Heart right ventricle (tissue), 16 donors: ENCODE data around the gene OR2T5. TPM values are rescaled to one million over a fixed set of nuclear protein-coding genes. Genes with fewer than 3 reads are reported as not detected.
"Not testable (repeated sequence)": the region's sequence is repeated elsewhere in the genome, so short reads cannot be mapped to it uniquely, and the experiment has no call there.

ENCODE experiments used
- ATAC-seq, 8 donors: fragments of 200-7000 bp; cut with Tn5 transposase; one replicate each; pipeline ENCODE4 v1.9.1; 2020; ENCODE audit warnings: mild to moderate bottlenecking in 8 of 8, moderate library complexity in 8 of 8, moderate number of reproducible peaks in 1 of 8
- DNase-seq, 2 donors: peaks; one replicate each; pipeline ENCODE4 v3.0.0-alpha.2; 2020
- H3K27ac ChIP-seq, 10 donors: fragments of 200-600 bp; sonication (generic) in 2 of 10; one replicate each; pipeline versions ENCODE4 v1.5.0 to v1.8.0; 2020 to 2022; ENCODE audit warnings: mild to moderate bottlenecking in 3 of 10
- H3K27me3 ChIP-seq, 7 donors: fragments of 200-600 bp; one replicate each; pipeline ENCODE4 v1.8.0; 2021 to 2022; ENCODE audit warnings: mild to moderate bottlenecking in 2 of 7
- H3K36me3 ChIP-seq, 9 donors: fragments of 200-600 bp; sonication (generic) in 1 of 9; one replicate each; pipeline versions ENCODE4 v1.5.0 to v1.8.0; 2020 to 2022; ENCODE audit warnings: mild to moderate bottlenecking in 2 of 9
- H3K4me1 ChIP-seq, 9 donors: fragments of 200-600 bp; sonication (generic) in 1 of 9; one replicate each; pipeline versions ENCODE4 v1.5.0 to v1.8.0; 2020 to 2022; ENCODE audit warnings: mild to moderate bottlenecking in 4 of 9
- H3K4me3 ChIP-seq, 10 donors: fragments of 200-600 bp; sonication (generic) in 2 of 10; one replicate each; pipeline versions ENCODE4 v1.5.0 to v1.8.0; 2020 to 2022; ENCODE audit warnings: mild to moderate bottlenecking in 7 of 10, moderate library complexity in 2 of 10
- H3K9me3 ChIP-seq, 11 donors: fragments of 200-600 bp in 10 of 11; sonication (generic) in 2 of 11; one replicate each; pipeline versions ENCODE4 v1.5.0 to v1.8.0; 2013 to 2022; ENCODE audit warnings: mild to moderate bottlenecking in 2 of 11, control low read depth in 1 of 11, moderate library complexity in 1 of 11
- WGBS, 2 donors: extraction: QIAGEN DNeasy Blood & Tissue Kit; methylation state at CpG; one replicate each; pipeline ENCODE4 v1.1.7; 2013; ENCODE audit warnings: inconsistent platforms in 1 of 2; 5-methylcytosine and 5-hydroxymethylcytosine counted together
- intact Hi-C, 10 donors: fragments of 100-400 bp; cut with DNase I; formaldehyde crosslinking; loops; one replicate each; pipeline versions ENCODE4 v1.11.1 to v1.14.2; 2022
- long read RNA-seq, 3 donors: library from polyadenylated mRNA; unstranded; transcript quantifications; one replicate each; pipeline ENCODE4 v2.0.0, GENCODE V29; 2020 to 2021
- polyA plus RNA-seq, 2 donors: library from polyadenylated mRNA; stranded (reverse); fragments of 200-250 nt; gene quantifications; one replicate each; pipeline ENCODE4 v1.2.3, GENCODE V29; 2013
- total RNA-seq, 10 donors: library from RNA; stranded (reverse); fragmentation: NEBNext Ultra II Directional in 3 of 10; extraction: Animal tissue kit (Norgen Biotek cat#: 25700) in 3 of 10; gene quantifications; one replicate each; pipeline versions ENCODE4 v1.2.1 to v1.2.4, GENCODE V29; 2021 to 2023
- donor health status: Arrhythmogenic right ventricular cardiomyopathy.
- donor health status: ischemic (EF 13 %, LVEDD 7.1; RV severe dilation, severe dysfunction).
- donor health status: healthy with polysubstance abuse.
- donor health status: DM: no; HTN: yes; CAD: no.
- donor health status: DM: no; HTN: no; CAD: no.
- donor health status: ischemic (EF 25% LVEDD 6.9; RV normal size, moderate dysfunction).
- donor health status: ischemic (EF 25% LVEDD 5.7; RV mildly dilated, moderate dysfunction).
- donor health status: healthy.
- donor health status: DM: yes; HTN: yes; CAD: no.
- donor health status: Ischemic cardiomyopathy.
- donor health status: ischemic (EF 35%, LVEDD 5.7; RV mildly dilated, moderate dysfunction).
- donor health status: nonischemic (EF 11% LVEDD 7.7; RV severe dilation, severe dysfunction).
- donor health status: DM: yes; HTN: yes; CAD: no.
- donor health status: PGD.
- donor health status: ischemic (EF 29% LVEDD 5.4; RV normal size, mild dysfunction).
- donor health status: nonischemic (EF 23%, LVEDD 6.1; RV moderate dilation, normal function).

The OR2T5 gene, protein sequence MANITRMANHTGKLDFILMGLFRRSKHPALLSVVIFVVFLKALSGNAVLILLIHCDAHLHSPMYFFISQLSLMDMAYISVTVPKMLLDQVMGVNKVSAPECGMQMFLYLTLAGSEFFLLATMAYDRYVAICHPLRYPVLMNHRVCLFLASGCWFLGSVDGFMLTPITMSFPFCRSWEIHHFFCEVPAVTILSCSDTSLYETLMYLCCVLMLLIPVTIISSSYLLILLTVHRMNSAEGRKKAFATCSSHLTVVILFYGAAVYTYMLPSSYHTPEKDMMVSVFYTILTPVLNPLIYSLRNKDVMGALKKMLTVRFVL
- total RNA-seq (not detected), polyA plus RNA-seq (not detected)
- long read RNA-seq, donor 1, result 0 reads
- long read RNA-seq, donor 2, result 0 reads
- long read RNA-seq, donor 3, result 0 reads

GRCh38 chr1:248488289-248488688 is at the start of gene OR2T5:
Gene OR2T5 (plus strand): TSS chr1:248488589. CDS start chr1:248488589, 0 bp downstream.
- DNase-seq, H3K36me3 ChIP-seq, H3K4me3 ChIP-seq, H3K27ac ChIP-seq, H3K9me3 ChIP-seq, H3K4me1 ChIP-seq, H3K27me3 ChIP-seq, intact Hi-C loops, ATAC-seq: not testable (repeated sequence)
- 71 to 74% methylated on average over 5 of the region's 6 CpGs for WGBS, 2 donors

- H3K27me3 ChIP-seq, H3K36me3 ChIP-seq, H3K9me3 ChIP-seq, ATAC-seq, H3K4me3 ChIP-seq, DNase-seq, H3K27ac ChIP-seq, intact Hi-C loops, H3K4me1 ChIP-seq: not testable (repeated sequence)
- 43 to 49% methylated on average over 1 of the region's 1 CpG for WGBS, 2 donors
Measured at GRCh38 chr1:248438668-248439067, 49.7 kb upstream of the OR2T5 start.

DNA sequence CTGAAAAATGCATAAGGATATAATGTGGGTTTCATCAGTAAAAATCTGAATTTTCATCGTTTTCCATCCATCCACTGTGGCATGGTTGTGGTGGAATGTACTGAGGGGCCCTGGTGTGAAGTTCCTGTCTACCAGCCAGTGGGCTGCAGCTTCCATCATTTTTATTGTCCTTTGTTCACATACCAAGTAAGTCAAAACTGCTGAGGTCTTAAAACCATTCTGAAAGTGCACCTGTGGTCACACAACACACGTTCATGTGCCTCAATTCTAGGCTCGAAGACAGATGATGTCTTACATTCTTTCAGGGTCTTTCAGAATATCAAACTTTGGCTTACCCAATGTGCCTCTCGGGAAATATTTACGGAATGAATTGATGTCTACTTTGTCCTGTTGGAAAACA is 49.1 kb upstream of the OR2T5 start:
- H3K4me1 ChIP-seq, H3K36me3 ChIP-seq, intact Hi-C loops, H3K27me3 ChIP-seq, DNase-seq, ATAC-seq, H3K27ac ChIP-seq, H3K4me3 ChIP-seq, H3K9me3 ChIP-seq: not testable (repeated sequence)
- 51 to 60% methylated on average over 5 of the region's 5 CpGs for WGBS, 2 donors

GRCh38 chr1:248442500-248443277 is 45.7 kb upstream of the OR2T5 start:
- H3K9me3 ChIP-seq, DNase-seq, H3K36me3 ChIP-seq, H3K27ac ChIP-seq, H3K4me1 ChIP-seq, ATAC-seq, H3K27me3 ChIP-seq, H3K4me3 ChIP-seq, intact Hi-C loops: not testable (repeated sequence)
- WGBS, 2 donors, result 40 to 48% methylated on average over 1 of the region's 2 CpGs

DNA sequence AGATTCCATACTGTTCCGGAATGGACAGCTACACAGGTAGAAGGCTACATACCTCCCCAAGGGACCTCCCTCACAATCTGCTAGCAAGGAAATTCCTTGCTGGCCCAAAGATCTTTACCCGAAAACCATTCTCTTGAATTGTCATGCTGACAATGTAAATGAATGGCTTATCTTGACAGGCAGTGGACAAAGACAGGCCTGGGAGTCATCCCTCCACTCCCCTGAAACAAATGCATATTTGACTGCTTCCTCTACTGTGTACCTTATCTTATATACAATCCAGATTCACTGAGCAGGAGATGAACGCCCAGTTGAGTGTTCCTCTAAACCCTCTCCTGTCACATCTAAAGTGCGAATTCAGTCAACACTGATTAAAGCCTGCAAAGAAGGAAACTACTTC is 43.8 kb upstream of the OR2T5 start:
- H3K36me3 ChIP-seq, H3K4me3 ChIP-seq, H3K9me3 ChIP-seq, DNase-seq, H3K27ac ChIP-seq, ATAC-seq, intact Hi-C loops, H3K4me1 ChIP-seq, H3K27me3 ChIP-seq: not testable (repeated sequence)
- 69 to 79% methylated on average over 4 of the region's 4 CpGs for WGBS, 2 donors

- H3K36me3 ChIP-seq, H3K4me3 ChIP-seq, ATAC-seq, H3K27ac ChIP-seq, DNase-seq, H3K9me3 ChIP-seq, H3K27me3 ChIP-seq, intact Hi-C loops, H3K4me1 ChIP-seq: not testable (repeated sequence)
- no CpG with 5 or more reads among the region's 2 CpGs for WGBS, 2 donors
Measured at GRCh38 chr1:248445399-248445798, 43.0 kb upstream of the OR2T5 start, which contains the start of gene OR2T2. Gene OR2T2 (plus strand): TSS chr1:248445637. CDS start chr1:248452798, 7,161 bp downstream.

GRCh38 chr1:248448409-248449074 is 39.8 kb upstream of the OR2T5 start:
- H3K27me3 ChIP-seq, intact Hi-C loops, H3K4me1 ChIP-seq, H3K9me3 ChIP-seq, ATAC-seq, DNase-seq, H3K27ac ChIP-seq, H3K36me3 ChIP-seq, H3K4me3 ChIP-seq: not testable (repeated sequence)
- no CpG with 5 or more reads among the region's 4 CpGs for WGBS, 2 donors

DNA sequence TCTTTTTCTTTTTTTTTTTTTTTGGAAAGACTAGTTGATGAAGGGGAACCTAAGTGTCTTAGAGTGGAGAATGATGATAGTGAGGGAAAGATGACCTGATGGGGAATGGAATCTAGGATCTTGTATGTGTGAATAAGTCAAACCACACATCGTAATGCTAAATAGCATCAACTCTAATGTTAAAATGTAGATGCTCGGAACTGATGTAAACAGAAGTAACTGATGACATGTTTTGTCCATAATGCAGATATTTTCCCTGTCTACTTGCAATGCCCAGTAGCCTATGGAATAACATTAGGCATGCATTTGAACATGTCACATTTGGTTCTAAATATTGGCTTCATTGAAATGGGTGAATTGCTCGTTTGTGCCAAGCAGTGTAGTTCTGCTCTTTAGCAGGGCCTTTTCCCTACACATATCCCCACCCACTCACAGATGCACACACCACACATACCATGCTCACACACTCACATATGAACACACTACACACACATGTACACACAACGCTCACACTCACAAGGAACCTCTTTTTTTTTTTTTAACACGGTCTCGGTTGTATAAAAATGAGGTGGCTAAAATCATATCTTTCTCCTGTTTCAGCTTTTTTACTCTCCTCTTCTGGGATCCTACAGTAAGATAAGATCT is 38.4 kb upstream of the OR2T5 start:
- intact Hi-C loops, H3K4me3 ChIP-seq: not testable (repeated sequence)

GRCh38 chr1:248450466-248451145 is 37.8 kb upstream of the OR2T5 start:
- DNase-seq, H3K27ac ChIP-seq, ATAC-seq, H3K4me1 ChIP-seq, intact Hi-C loops, H3K4me3 ChIP-seq, H3K27me3 ChIP-seq, H3K36me3 ChIP-seq, H3K9me3 ChIP-seq: not testable (repeated sequence)
- 38 to 41% methylated on average over 2 of the region's 5 CpGs for WGBS, 2 donors

More for the DNA sequence above, 38.4 kb upstream of the OR2T5 start:
- not testable (repeated sequence) for H3K36me3 ChIP-seq, ATAC-seq, H3K27ac ChIP-seq, H3K27me3 ChIP-seq, H3K9me3 ChIP-seq, DNase-seq, H3K4me1 ChIP-seq
- WGBS, 2 donors, result 76 to 88% methylated on average over 5 of the region's 6 CpGs

GRCh38 chr1:248453619-248454018 is 34.8 kb upstream of the OR2T5 start:
- ATAC-seq, H3K4me3 ChIP-seq, H3K36me3 ChIP-seq, DNase-seq, intact Hi-C loops, H3K27me3 ChIP-seq, H3K9me3 ChIP-seq, H3K27ac ChIP-seq, H3K4me1 ChIP-seq: not testable (repeated sequence)
- WGBS, 2 donors, result 81 to 88% methylated on average over 7 of the region's 7 CpGs
